ENCODE results near the gene CTAG1A. TPM values are rescaled to one million over a fixed set of nuclear protein-coding genes. Genes with fewer than 3 reads are reported as not detected.
"Not testable (repeated sequence)": the region's sequence is repeated elsewhere in the genome, so short reads cannot be mapped to it uniquely, and the experiment has no call there.

CTAG1A gene
- total RNA-seq, 2 donors from 2014 or later = not detected

- DNase-seq (ENCODE audit: low spot score); intact Hi-C loops (cut with DNase I): not testable (repeated sequence)
Measured at GRCh38 chrX:154562295-154562694, 22.6 kb upstream of the CTAG1A start.

GRCh38 chrX:154570361-154570760 is 14.6 kb upstream of the CTAG1A start:
- intact Hi-C loops (cut with DNase I); DNase-seq (ENCODE audit: low spot score): not testable (repeated sequence)

- DNase-seq (ENCODE audit: low spot score); intact Hi-C loops (cut with DNase I): not testable (repeated sequence)
Measured at GRCh38 chrX:154573061-154573460, 11.9 kb upstream of the CTAG1A start.

GRCh38 chrX:154575076-154575475 is 9.9 kb upstream of the CTAG1A start:
- intact Hi-C loops (cut with DNase I); DNase-seq (ENCODE audit: low spot score): not testable (repeated sequence)

- DNase-seq (ENCODE audit: low spot score); intact Hi-C loops (cut with DNase I): not testable (repeated sequence)
Measured at GRCh38 chrX:154582994-154583393, 1.9 kb upstream of the CTAG1A start.

GRCh38 chrX:154590415-154590814 is 5.5 kb downstream of the CTAG1A start:
- DNase-seq (ENCODE audit: low spot score); intact Hi-C loops (cut with DNase I): not testable (repeated sequence)

- peak; percentile 19 for DNase-seq (ENCODE audit: low spot score)
- intact Hi-C loops (cut with DNase I) = no loop called here
Measured at GRCh38 chrX:154592505-154592904, 7.6 kb downstream of the CTAG1A start.

- DNase-seq (ENCODE audit: low spot score) = peak; percentile 45
Measured at GRCh38 chrX:154593201-154593600, 8.3 kb downstream of the CTAG1A start.

GRCh38 chrX:154594491-154594890 is 9.6 kb downstream of the CTAG1A start:
- intact Hi-C loops (cut with DNase I) = no loop called here
- DNase-seq (ENCODE audit: low spot score) = peak; percentile 50

More at GRCh38 chrX:154593201-154593600, 8.3 kb downstream of the CTAG1A start:
- intact Hi-C loops (cut with DNase I) = no loop called here

GRCh38 chrX:154595559-154596249 is 10.8 kb downstream of the CTAG1A start:
- intact Hi-C loops (cut with DNase I) = no loop called here
- no peak for DNase-seq (ENCODE audit: low spot score)

GRCh38 chrX:154596290-154596929 is 11.5 kb downstream of the CTAG1A start:
- DNase-seq (ENCODE audit: low spot score) = peak; percentile 54

GRCh38 chrX:154597221-154597620 is 12.3 kb downstream of the CTAG1A start:
- intact Hi-C loops (cut with DNase I) = no loop called here
- peak; percentile 34 for DNase-seq (ENCODE audit: low spot score)

More at GRCh38 chrX:154596290-154596929, 11.5 kb downstream of the CTAG1A start:
- intact Hi-C loops (cut with DNase I) = no loop called here

GRCh38 chrX:154598656-154599055 is 13.7 kb downstream of the CTAG1A start:
- intact Hi-C loops (cut with DNase I) = no loop called here
- peak; percentile 50 for DNase-seq (ENCODE audit: low spot score)

GRCh38 chrX:154599531-154599930 is 14.6 kb downstream of the CTAG1A start:
- intact Hi-C loops (cut with DNase I) = no loop called here
- DNase-seq (ENCODE audit: low spot score) = peak; percentile 80

- DNase-seq (ENCODE audit: low spot score) = peak; percentile 67
- intact Hi-C loops (cut with DNase I) = no loop called here
Measured at GRCh38 chrX:154600759-154601374, 15.9 kb downstream of the CTAG1A start.

- DNase-seq (ENCODE audit: low spot score) = peak; percentile 47
- intact Hi-C loops (cut with DNase I) = no loop called here
Measured at GRCh38 chrX:154602226-154602625, 17.3 kb downstream of the CTAG1A start.

GRCh38 chrX:154602766-154603437 is 18.0 kb downstream of the CTAG1A start:
- intact Hi-C loops (cut with DNase I) = no loop called here
- DNase-seq (ENCODE audit: low spot score) = peak; percentile 62

GRCh38 chrX:154603438-154604430 is 18.8 kb downstream of the CTAG1A start:
- intact Hi-C loops (cut with DNase I) = no loop called here
- peak; percentile 19 for DNase-seq (ENCODE audit: low spot score)

- peak; percentile 51 for DNase-seq (ENCODE audit: low spot score)
- intact Hi-C loops (cut with DNase I) = no loop called here
Measured at GRCh38 chrX:154605566-154605965, 20.6 kb downstream of the CTAG1A start.
